Osteocyte (in vitro differentiated cells): ENCODE data around the gene MUC13. TPM values are rescaled to one million over a fixed set of nuclear protein-coding genes. Genes with fewer than 3 reads are reported as not detected.

Experiments used
- DNase-seq: peaks from one replicate; pipeline ENCODE4 v3.0.0; 2021; ENCODE audit warnings: mixed read lengths; ENCODE audit not compliant: unreplicated experiment; ENCODE audit errors: extremely low spot score
- H3K27ac Mint-ChIP-seq: one replicate; pipeline ENCODE4 v1.8.0; 2021; ENCODE audit warnings: mild to moderate bottlenecking, mixed read lengths; ENCODE audit not compliant: unreplicated experiment
- H3K27me3 Mint-ChIP-seq: one replicate; pipeline ENCODE4 v1.8.0; 2021; ENCODE audit warnings: mixed read lengths; ENCODE audit not compliant: unreplicated experiment
- H3K36me3 Mint-ChIP-seq: one replicate; pipeline ENCODE4 v1.8.0; 2021; ENCODE audit warnings: mixed read lengths; ENCODE audit not compliant: unreplicated experiment
- H3K4me1 Mint-ChIP-seq: one replicate; pipeline ENCODE4 v1.8.0; 2021; ENCODE audit warnings: mixed read lengths; ENCODE audit not compliant: unreplicated experiment
- H3K4me3 Mint-ChIP-seq: one replicate; pipeline ENCODE4 v1.8.0; 2021; ENCODE audit warnings: mild to moderate bottlenecking, moderate library complexity, mixed read lengths; ENCODE audit not compliant: unreplicated experiment
- H3K9me3 Mint-ChIP-seq: one replicate; pipeline ENCODE4 v1.8.0; 2021; ENCODE audit warnings: mixed read lengths; ENCODE audit not compliant: unreplicated experiment
- CTCF ChIP-seq: fragments of 200-600 bp; sonication (generic); IDR thresholded peaks from 2 replicates; pipeline ENCODE4 v1.5.0; 2021; ENCODE audit warnings: antibody characterized with exemption, mild to moderate bottlenecking, moderate library complexity
- total RNA-seq: library from RNA; stranded (reverse); gene quantifications from 2 replicates; pipeline ENCODE4 v1.2.1, GENCODE V29; 2021

The MUC13 gene
- total RNA-seq, 1 donor from 2014 or later = not detected

DNA sequence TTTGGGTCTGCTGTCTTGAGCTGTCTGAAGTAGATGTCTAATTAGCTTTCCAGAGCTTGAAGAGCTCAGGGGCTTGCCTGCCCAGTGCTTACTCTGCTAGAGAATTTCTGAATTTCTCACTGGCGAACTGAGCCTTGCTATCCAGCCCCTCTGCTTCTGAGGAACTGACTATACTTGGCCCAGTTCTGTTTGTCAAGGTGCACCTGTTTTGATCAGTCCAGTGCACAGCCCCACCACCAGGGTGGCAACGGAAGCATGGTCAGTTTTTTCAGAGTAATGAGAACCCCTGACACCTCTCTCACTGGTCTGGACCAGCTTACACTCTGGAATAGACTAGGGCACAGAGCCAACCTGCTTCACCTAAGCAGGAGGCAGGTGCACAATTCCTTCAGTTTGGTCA, 72.5 kb downstream of the MUC13 start:
- no peak for DNase-seq
- H3K36me3 Mint-ChIP-seq = peaks cover 32% of the 10 kb centered on the region
- TF ChIP-seq CTCF = no peak
- H3K9me3 Mint-ChIP-seq = no peaks in the 10 kb centered on the region
- no peaks in the 10 kb centered on the region for H3K27me3 Mint-ChIP-seq
- peaks cover 49% of the 10 kb centered on the region for H3K4me1 Mint-ChIP-seq
- H3K27ac Mint-ChIP-seq = peak overlapping the region; percentile 94
- H3K4me3 Mint-ChIP-seq = no peak overlapping the region

GRCh38 chr3:124861041-124861440, 73.5 kb downstream of the MUC13 start:
- H3K4me3 Mint-ChIP-seq = peak overlapping the region; percentile 60
- H3K27me3 Mint-ChIP-seq = no peaks in the 10 kb centered on the region
- H3K4me1 Mint-ChIP-seq = peaks cover 54% of the 10 kb centered on the region
- DNase-seq = no peak
- H3K27ac Mint-ChIP-seq = peak overlapping the region; percentile 94
- no peaks in the 10 kb centered on the region for H3K9me3 Mint-ChIP-seq
- peaks cover 33% of the 10 kb centered on the region for H3K36me3 Mint-ChIP-seq
- TF ChIP-seq CTCF = no peak

DNA sequence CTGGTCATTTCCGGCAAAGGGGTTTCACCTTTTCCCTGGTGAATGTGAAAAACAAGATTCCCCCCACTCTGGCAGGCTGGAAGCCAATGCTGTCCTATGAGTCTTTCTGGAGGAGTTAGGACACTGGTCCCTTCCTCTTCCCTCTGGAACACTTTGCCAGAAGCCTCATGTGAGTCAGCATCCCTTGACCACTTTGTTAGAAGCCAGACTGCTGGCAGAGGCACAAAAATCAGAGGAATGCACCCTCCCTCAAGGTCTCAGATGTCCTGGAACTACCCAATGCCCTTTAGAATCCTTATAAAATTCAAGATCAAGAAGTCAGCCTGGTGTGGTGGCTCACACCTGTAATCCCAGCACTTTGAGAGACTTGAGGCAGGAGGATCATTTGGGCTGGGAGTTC, 74.0 kb downstream of the MUC13 start:
- H3K27me3 Mint-ChIP-seq = no peaks in the 10 kb centered on the region
- TF ChIP-seq CTCF = no peak
- H3K4me1 Mint-ChIP-seq = peaks cover 58% of the 10 kb centered on the region
- peaks cover 37% of the 10 kb centered on the region for H3K36me3 Mint-ChIP-seq
- no peak for DNase-seq
- no peaks in the 10 kb centered on the region for H3K9me3 Mint-ChIP-seq
- peak overlapping the region; percentile 94 for H3K27ac Mint-ChIP-seq
- H3K4me3 Mint-ChIP-seq = peak overlapping the region; percentile 60

GRCh38 chr3:124859025-124859424, 75.5 kb downstream of the MUC13 start:
- H3K27me3 Mint-ChIP-seq = no peaks in the 10 kb centered on the region
- peaks cover 4% of the 10 kb centered on the region for H3K9me3 Mint-ChIP-seq
- peaks cover 64% of the 10 kb centered on the region for H3K4me1 Mint-ChIP-seq
- no peak for TF ChIP-seq CTCF
- peak overlapping the region; percentile 89 for H3K27ac Mint-ChIP-seq
- DNase-seq = no peak
- peak overlapping the region; percentile 44 for H3K4me3 Mint-ChIP-seq
- peaks cover 46% of the 10 kb centered on the region for H3K36me3 Mint-ChIP-seq

- peaks cover 45% of the 10 kb centered on the region for H3K36me3 Mint-ChIP-seq
These were observed 76.3 kb downstream of the MUC13 start for GRCh38 chr3:124858275-124858674.

More at GRCh38 chr3:124858275-124858674, 76.3 kb downstream of the MUC13 start:
- no peaks in the 10 kb centered on the region for H3K27me3 Mint-ChIP-seq
- DNase-seq = no peak
- H3K27ac Mint-ChIP-seq = peak overlapping the region; percentile 89
- TF ChIP-seq CTCF = no peak
- H3K4me3 Mint-ChIP-seq = no peak overlapping the region
- peaks cover 4% of the 10 kb centered on the region for H3K9me3 Mint-ChIP-seq
- H3K4me1 Mint-ChIP-seq = peaks cover 71% of the 10 kb centered on the region
